Esophagus muscularis mucosa (tissue), 4 donors: ENCODE data around the gene DNAH3. TPM values are rescaled to one million over a fixed set of nuclear protein-coding genes. Genes with fewer than 3 reads are reported as not detected.
A peak's percentile ranks its signal among the peaks of the same experiment; 100 is the strongest.

Experiments
- DNase-seq: peaks from one replicate; pipeline ENCODE4 v3.0.0-alpha.2; 2017; ENCODE audit errors: extremely low spot score
- H3K27ac ChIP-seq, 4 donors: fragments of 200-600 bp; sonication (generic); replicated peaks in 1 of 4; 1 replicate in 3 of 4; 2 replicates in 1 of 4; pipeline ENCODE4 v1.5.1; 2016 to 2019; ENCODE audit warnings: mild to moderate bottlenecking in 1 of 4
- H3K27me3 ChIP-seq, 4 donors: fragments of 200-600 bp; sonication (generic); one replicate each; pipeline versions ENCODE4 v1.5.1 to v1.6.0; 2016 to 2019
- H3K36me3 ChIP-seq, 4 donors: fragments of 200-600 bp; sonication (generic); one replicate each; pipeline ENCODE4 v1.5.1; 2016 to 2019
- H3K4me1 ChIP-seq, 4 donors: fragments of 200-600 bp; sonication (generic); one replicate each; pipeline ENCODE4 v1.5.1; 2016 to 2019
- H3K4me3 ChIP-seq, 4 donors: fragments of 200-600 bp; sonication (generic); 1 replicate in 2 of 4; 2 replicates in 2 of 4; pipeline ENCODE4 v1.5.1; 2016 to 2019; ENCODE audit warnings: mild to moderate bottlenecking in 4 of 4, moderate library complexity in 1 of 4
- H3K9me3 ChIP-seq, 4 donors: fragments of 200-600 bp; sonication (generic); 1 replicate in 3 of 4; 2 replicates in 1 of 4; pipeline ENCODE4 v1.5.1; 2016 to 2019
- EP300 ChIP-seq: sonication (generic); formaldehyde crosslinking; IDR thresholded peaks from one replicate; pipeline ENCODE4 v1.6.1; 2017; ENCODE audit warnings: antibody characterized with exemption
- POLR2A ChIP-seq: fragments of 450-650 bp; IDR thresholded peaks from one replicate; pipeline ENCODE4 v1.6.1; 2017; ENCODE audit warnings: antibody characterized with exemption, moderate library complexity, mild to moderate bottlenecking, low read depth
- POLR2AphosphoS5 ChIP-seq, 2 donors: sonication (generic); formaldehyde crosslinking; IDR thresholded peaks; one replicate each; pipeline ENCODE4 v1.6.1; 2017; ENCODE audit warnings: antibody characterized with exemption in 2 of 2
- WGBS: methylation state at CpG from one replicate; pipeline ENCODE4 v1.1.5; 2018; 5-methylcytosine and 5-hydroxymethylcytosine counted together
- intact Hi-C: fragments of 100-400 bp; cut with DNase I; formaldehyde crosslinking; loops from one replicate; pipeline ENCODE4 v1.15.1; 2023
- total RNA-seq, 4 donors: library from RNA; depleted of rRNA; stranded (reverse); fragments of >200 nt; gene quantifications; one replicate each; pipeline versions ENCODE4 v1.1.0 to v1.2.1, GENCODE V29; 2016
- TF ChIP-seq, protein P1 (sequence below), 3 experiments: fragments of 200-600 bp in 2 of 3; fragments of 450-650 bp in 1 of 3; sonication (generic) in 2 of 3; IDR thresholded peaks; one replicate each; pipeline ENCODE4 v1.5.1; 2017 to 2019; ENCODE audit warnings: antibody characterized with exemption in 3 of 3, mild to moderate bottlenecking in 2 of 3, moderate library complexity in 1 of 3

DNAH3 gene
- total RNA-seq, 4 donors from 2014 or later: under 0.01 to 0.13 TPM; not detected in 2

DNA sequence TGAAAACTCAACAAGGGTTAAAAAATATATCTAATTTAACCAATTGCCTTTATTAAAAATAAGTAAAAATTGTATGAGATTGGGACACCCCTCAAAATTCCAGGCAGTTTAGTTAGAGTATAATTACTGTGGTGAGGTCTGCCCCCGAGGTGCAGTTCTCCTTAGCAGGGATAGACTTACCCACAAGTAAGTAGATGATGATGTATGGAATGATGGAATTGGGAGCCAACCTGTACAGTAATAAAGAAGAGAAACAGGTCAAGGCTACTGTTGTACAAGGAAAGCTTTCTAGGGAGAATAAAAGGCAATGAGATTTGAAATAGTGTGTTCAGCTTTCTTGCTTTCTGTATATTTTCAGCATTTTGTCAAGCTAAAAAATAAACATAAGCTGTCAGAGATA is 9.6 kb upstream of the DNAH3 start:
- TF ChIP-seq POLR2AphosphoS5 (IDR thresholded peaks at IDR 0.05): no peak
- no peak for TF ChIP-seq EP300
- TF ChIP-seq, protein P1, sequence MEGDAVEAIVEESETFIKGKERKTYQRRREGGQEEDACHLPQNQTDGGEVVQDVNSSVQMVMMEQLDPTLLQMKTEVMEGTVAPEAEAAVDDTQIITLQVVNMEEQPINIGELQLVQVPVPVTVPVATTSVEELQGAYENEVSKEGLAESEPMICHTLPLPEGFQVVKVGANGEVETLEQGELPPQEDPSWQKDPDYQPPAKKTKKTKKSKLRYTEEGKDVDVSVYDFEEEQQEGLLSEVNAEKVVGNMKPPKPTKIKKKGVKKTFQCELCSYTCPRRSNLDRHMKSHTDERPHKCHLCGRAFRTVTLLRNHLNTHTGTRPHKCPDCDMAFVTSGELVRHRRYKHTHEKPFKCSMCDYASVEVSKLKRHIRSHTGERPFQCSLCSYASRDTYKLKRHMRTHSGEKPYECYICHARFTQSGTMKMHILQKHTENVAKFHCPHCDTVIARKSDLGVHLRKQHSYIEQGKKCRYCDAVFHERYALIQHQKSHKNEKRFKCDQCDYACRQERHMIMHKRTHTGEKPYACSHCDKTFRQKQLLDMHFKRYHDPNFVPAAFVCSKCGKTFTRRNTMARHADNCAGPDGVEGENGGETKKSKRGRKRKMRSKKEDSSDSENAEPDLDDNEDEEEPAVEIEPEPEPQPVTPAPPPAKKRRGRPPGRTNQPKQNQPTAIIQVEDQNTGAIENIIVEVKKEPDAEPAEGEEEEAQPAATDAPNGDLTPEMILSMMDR (IDR thresholded peaks at IDR 0.05): no peak
- TF ChIP-seq POLR2A: no peak
- DNase-seq: no peak
- WGBS: 55% methylated on average over 1 of the region's 1 CpG
- Histone ChIP-seq H3K36me3 (peaks cover 0 to 27% (median 14%) of the 10 kb centered on the region in 4 donors), H3K27ac (peak overlapping the region; percentile 87 to 95 (median 92)), H3K27me3 (no peaks in the 10 kb centered on the region), H3K4me1 (peaks cover 53 to 76% (median 75%) of the 10 kb centered on the region in 4 donors), H3K9me3 (no peaks in the 10 kb centered on the region), H3K4me3 (peak overlapping the region in 3 of 4 donors; percentile 75 to 97 (median 96))
- intact Hi-C loops: loop anchor here (10.0 kb wide), 1 partner anchor 245 kb away; no protein-coding TSS in a partner anchor

DNA sequence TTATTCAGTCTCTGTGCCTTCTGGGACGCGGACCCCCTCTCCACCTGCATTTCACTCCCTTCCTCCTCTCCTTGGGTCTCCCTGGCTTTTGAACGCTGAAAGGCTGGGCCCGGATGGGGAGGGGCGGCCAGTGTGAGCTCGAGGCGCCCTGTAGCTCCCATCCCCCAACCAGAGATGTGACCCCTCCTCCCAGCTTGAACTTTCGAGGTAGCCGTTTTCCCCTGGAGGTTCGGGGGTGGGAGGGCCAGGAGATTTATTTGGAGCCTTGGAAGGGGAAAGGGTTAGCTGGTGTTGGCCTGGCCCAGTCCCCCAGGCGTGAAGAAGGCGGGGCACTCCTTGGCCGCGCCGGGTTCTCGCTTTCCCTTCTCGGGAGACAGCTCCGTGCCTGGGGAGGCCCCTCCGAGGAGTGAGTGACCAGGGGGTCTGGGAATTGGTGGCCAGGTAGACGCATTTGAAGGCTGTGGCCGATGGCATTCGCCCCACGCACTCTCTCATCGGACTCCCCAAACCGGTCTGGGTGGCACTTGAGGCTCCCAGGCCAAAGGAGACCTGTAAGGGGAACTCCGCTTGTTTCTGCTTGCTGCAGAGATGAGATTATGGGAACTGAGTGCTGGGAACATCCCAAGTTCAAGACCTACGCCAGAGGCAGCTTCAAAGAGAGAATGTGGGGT is 8.8 kb upstream of the DNAH3 start:
- intact Hi-C loops: loop anchor here (10.0 kb wide), 1 partner anchor 1515 kb away; no protein-coding TSS in a partner anchor
- H3K9me3 ChIP-seq: no peaks in the 10 kb centered on the region
- peak overlapping the region; percentile 87 to 95 (median 92) for H3K27ac ChIP-seq
- no peak for DNase-seq
- peaks cover 0 to 19% (median 6%) of the 10 kb centered on the region in 4 donors for H3K36me3 ChIP-seq
- H3K27me3 ChIP-seq: no peaks in the 10 kb centered on the region
- WGBS: 3% methylated on average over 18 of the region's 27 CpGs
- TF ChIP-seq, protein P1 (IDR thresholded peaks at IDR 0.05): no peak
- peak in 1 of 2 donors; percentile 25 for TF ChIP-seq POLR2AphosphoS5 (IDR thresholded peaks at IDR 0.05)
- peak overlapping the region; percentile 75 to 97 (median 88) for H3K4me3 ChIP-seq
- H3K4me1 ChIP-seq: peaks cover 45 to 68% (median 67%) of the 10 kb centered on the region in 4 donors

DNA sequence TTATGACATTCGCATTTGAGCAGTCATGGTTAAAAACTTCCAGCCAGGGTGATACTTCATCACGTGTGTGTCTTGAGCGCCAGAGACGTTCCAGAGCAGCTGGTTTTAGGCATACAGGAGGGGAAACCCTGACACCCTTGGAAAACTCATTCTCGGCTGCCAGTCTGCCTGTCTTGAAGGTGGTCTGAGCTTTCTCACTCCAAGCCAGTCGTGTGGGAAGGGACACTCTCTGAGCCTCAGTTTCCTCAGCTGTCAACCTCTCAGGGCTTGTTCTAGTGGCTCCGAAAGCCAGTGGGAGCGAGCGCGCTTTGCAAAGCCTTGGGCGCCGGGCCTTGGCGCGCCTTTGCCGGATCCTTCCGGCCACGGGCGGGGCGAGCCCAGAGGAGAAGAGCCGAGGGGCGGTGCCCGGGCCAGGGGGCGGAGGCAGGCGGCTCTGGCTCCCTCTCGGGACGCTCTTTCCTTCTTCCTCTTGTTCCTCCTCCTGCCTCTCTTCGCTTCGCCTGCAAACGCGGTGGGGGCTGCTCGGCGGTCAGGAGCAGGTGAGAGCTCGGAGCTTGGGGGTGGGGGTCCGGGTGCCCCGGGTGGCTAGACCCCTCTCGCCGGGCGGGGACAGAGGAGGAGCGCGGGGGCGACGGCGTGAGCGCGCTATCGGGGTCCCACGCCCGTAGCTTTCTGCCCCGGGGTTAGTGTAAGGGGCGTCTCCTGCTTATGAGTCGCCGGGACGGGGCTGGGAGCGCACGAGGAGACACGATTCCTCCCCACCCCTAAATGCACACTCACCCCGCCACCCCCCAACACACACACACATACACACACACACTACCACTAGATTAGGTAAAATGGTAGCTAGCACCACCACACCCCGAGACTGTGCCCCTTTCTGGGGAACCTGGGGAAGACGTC is 7.8 kb upstream of the DNAH3 start, which contains the start of gene LDAF1:
Gene LDAF1, plus strand, starts transcription at position 467 of the 903 bp plus-strand sequence. CDS start 2,509 bp downstream, outside the sequence.
- H3K27ac ChIP-seq: peak within 1 kb of the TSS; percentile 87 to 95 (median 92)
- peaks cover 0 to 10% (median 0%) of the 10 kb centered on the region in 4 donors for H3K36me3 ChIP-seq
- intact Hi-C loops: loop anchor here (10.0 kb wide), 1 partner anchor 1516 kb away; no protein-coding TSS in a partner anchor
- H3K4me3 ChIP-seq: peak within 1 kb of the TSS; percentile 75 to 97 (median 88)
- peak; percentile 94 for DNase-seq
- 2% methylated on average over 24 of the region's 59 CpGs for WGBS
- H3K4me1 ChIP-seq: peaks cover 36 to 58% (median 57%) of the 10 kb centered on the region in 4 donors
- H3K27me3 ChIP-seq: no peaks in the 10 kb centered on the region
- TF ChIP-seq POLR2A (no peak), POLR2AphosphoS5 (IDR thresholded peaks at IDR 0.05) (peak; percentile 73 to 87), EP300 (no peak)
- TF ChIP-seq, protein P1 (IDR thresholded peaks at IDR 0.05): peak in 2 of 3 experiments; percentile 16 to 18
- no peaks in the 10 kb centered on the region for H3K9me3 ChIP-seq

DNA sequence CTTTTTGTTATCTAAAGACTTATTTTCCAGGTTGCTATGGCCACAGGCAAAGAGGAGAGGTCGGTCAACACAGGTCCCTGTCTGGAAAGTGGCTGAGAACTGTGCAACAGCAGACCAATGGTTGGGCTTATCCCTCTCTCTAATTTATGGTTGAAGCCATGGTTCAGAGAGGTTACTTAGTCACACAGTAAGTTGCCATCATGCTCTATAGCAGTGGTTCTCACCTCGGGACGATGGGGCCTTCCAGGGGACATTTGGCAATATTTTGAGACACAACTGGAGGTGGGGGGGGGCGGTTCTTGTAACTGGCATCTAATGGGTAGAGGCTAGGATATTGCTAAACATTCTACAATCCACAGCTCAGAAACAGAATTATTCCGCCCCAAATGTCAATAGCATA is 7.0 kb upstream of the DNAH3 start:
- peaks cover 32 to 50% (median 49%) of the 10 kb centered on the region in 4 donors for H3K4me1 ChIP-seq
- no peak for TF ChIP-seq POLR2A
- TF ChIP-seq, protein P1 (IDR thresholded peaks at IDR 0.05): no peak
- TF ChIP-seq EP300: no peak
- TF ChIP-seq POLR2AphosphoS5 (IDR thresholded peaks at IDR 0.05): no peak
- intact Hi-C loops: loop anchor here (10.0 kb wide), 1 partner anchor 1517 kb away; no protein-coding TSS in a partner anchor

More for the DNA sequence above, 7.0 kb upstream of the DNAH3 start:
- Histone ChIP-seq H3K36me3 (peaks cover 0 to 5% (median 0%) of the 10 kb centered on the region in 4 donors), H3K27me3 (no peaks in the 10 kb centered on the region), H3K9me3 (no peaks in the 10 kb centered on the region), H3K27ac (peak overlapping the region; percentile 87 to 95 (median 92)), H3K4me3 (peak overlapping the region; percentile 75 to 97 (median 88))
- no peak for DNase-seq
- 53% methylated on average over 5 of the region's 5 CpGs for WGBS
